Endodermal cell (in vitro differentiated cells): ENCODE results near the gene IER2. TPM values are rescaled to one million over a fixed set of nuclear protein-coding genes. Genes with fewer than 3 reads are reported as not detected.

Source experiments
- DNase-seq: peaks from one replicate; pipeline ENCODE4 v3.0.0-alpha.2; 2017
- H3K27ac ChIP-seq: 2 replicates; pipeline ENCODE4 v1.5.1; 2013; ENCODE audit warnings: mild to moderate bottlenecking, low read depth, low read length, moderate library complexity
- H3K27me3 ChIP-seq: 2 replicates; pipeline ENCODE4 v1.6.1; 2013; ENCODE audit warnings: mild to moderate bottlenecking, low read length, moderate library complexity; ENCODE audit not compliant: insufficient read depth, control insufficient read depth, poor library complexity, severe bottlenecking
- H3K36me3 ChIP-seq: 2 replicates; pipeline ENCODE4 v1.7.0; 2013; ENCODE audit warnings: mild to moderate bottlenecking, low read length, moderate library complexity; ENCODE audit not compliant: control insufficient read depth, insufficient read depth
- H3K4me1 ChIP-seq: one replicate; pipeline ENCODE4 v1.7.0; 2013; ENCODE audit warnings: low read length; ENCODE audit not compliant: control insufficient read depth, insufficient read depth
- H3K4me3 ChIP-seq: 2 replicates; pipeline ENCODE4 v1.5.1; 2013; ENCODE audit warnings: mild to moderate bottlenecking, low read length, moderate library complexity
- H3K9ac ChIP-seq: 2 replicates; pipeline ENCODE4 v1.6.1; 2013; ENCODE audit warnings: mild to moderate bottlenecking, low read length, moderate library complexity; ENCODE audit not compliant: poor library complexity, severe bottlenecking; ENCODE audit errors: extremely low read depth
- H3K9me3 ChIP-seq: 2 replicates; pipeline ENCODE4 v1.6.1; 2013; ENCODE audit warnings: mild to moderate bottlenecking, low read length, moderate library complexity; ENCODE audit not compliant: control insufficient read depth
- H3K27ac Mint-ChIP-seq: 2 replicates; pipeline ENCODE4 v1.8.0; 2020; ENCODE audit warnings: mixed read lengths
- H3K27me3 Mint-ChIP-seq: 2 replicates; pipeline ENCODE4 v1.8.0; 2021; ENCODE audit warnings: mild to moderate bottlenecking, mixed read lengths; ENCODE audit not compliant: insufficient read depth
- H3K36me3 Mint-ChIP-seq: 2 replicates; pipeline ENCODE4 v1.8.0; 2020; ENCODE audit warnings: low read depth, mixed read lengths
- H3K4me1 Mint-ChIP-seq: 2 replicates; pipeline ENCODE4 v1.8.0; 2020; ENCODE audit warnings: mixed read lengths
- H3K4me3 Mint-ChIP-seq: 2 replicates; pipeline ENCODE4 v1.8.0; 2020; ENCODE audit warnings: mild to moderate bottlenecking, moderate library complexity, mixed read lengths
- H3K9me3 Mint-ChIP-seq: 2 replicates; pipeline ENCODE4 v1.8.0; 2020; ENCODE audit warnings: mild to moderate bottlenecking, mixed read lengths
- WGBS, 2 experiments: methylation state at CpG; one replicate each; pipeline versions ENCODE4 v1.1.5 to v1.1.7; 2013; ENCODE audit warnings: missing lambda C conversion rate in 2 of 2, mixed read lengths in 1 of 2; ENCODE audit not compliant: insufficient coverage in 1 of 2, insufficient read length in 1 of 2; 5-methylcytosine and 5-hydroxymethylcytosine counted together
- total RNA-seq, 2 donors: library from RNA; stranded (reverse); fragmentation: NEBNext Ultra II Directional in 1 of 2; extraction: Animal tissue kit (Norgen Biotek cat#: 25700) in 1 of 2; gene quantifications; 2 replicates in 1 of 2; 3 replicates in 1 of 2; pipeline ENCODE4 v1.2.1, GENCODE V29; 2021
- TF ChIP-seq, protein P1 (sequence below): fragments of 200-600 bp; sonication (generic); conservative IDR thresholded peaks from 2 replicates; pipeline ENCODE4 v1.5.0; 2021; ENCODE audit warnings: antibody characterized with exemption, mild to moderate bottlenecking

Gene IER2
- total RNA-seq, 2 donors from 2014 or later: 55.3 to 66.6 TPM

DNA sequence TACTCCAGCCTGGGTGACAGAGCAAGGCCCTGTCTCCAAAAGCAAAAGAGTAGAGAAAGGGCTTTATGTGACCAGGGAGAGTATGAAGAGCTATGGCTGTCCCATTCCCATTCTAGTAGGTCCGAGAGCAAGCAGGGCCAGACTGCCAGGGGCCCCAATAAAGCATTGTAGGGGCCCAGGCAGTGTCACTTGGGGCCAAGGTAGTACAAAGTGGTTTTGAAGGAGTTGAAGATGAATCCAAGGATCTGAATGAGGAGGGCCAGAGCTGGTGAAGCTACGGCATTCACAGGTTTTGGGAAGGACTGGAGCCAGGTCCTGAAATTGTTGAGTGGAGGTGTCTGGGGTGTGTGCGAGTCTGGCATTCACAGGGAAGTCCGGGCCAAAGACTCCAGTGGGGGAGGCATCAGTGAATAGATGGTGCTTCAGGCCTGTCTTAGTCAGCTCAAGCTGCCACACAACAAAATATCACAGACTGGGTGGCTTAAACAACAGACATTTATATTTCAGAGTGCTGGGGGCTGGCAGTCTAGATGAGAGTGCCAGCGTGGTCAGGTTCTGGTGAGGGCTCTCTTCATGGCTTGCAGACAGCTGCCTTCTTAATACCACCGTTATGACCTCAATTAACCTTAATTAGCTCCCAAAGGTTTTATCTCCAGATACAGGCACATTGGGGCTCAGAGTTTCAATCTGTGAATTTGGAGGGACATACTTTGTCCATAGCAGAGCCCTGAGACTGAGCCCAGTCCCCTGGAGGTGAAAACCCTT is 22.2 kb upstream of the IER2 start:
- Mint-ChIP-seq H3K4me3 (no peak overlapping the region), H3K9me3 (no peaks in the 10 kb centered on the region), H3K27ac (peak overlapping the region; percentile 64), H3K27me3 (no peaks in the 10 kb centered on the region), H3K36me3 (peaks cover 42% of the 10 kb centered on the region), H3K4me1 (peaks cover 4% of the 10 kb centered on the region)
- Histone ChIP-seq H3K9ac (no peak overlapping the region), H3K4me1 (peaks cover 3% of the 10 kb centered on the region), H3K36me3 (peaks cover 56% of the 10 kb centered on the region), H3K27ac (no peak overlapping the region), H3K9me3 (no peaks in the 10 kb centered on the region), H3K4me3 (no peak overlapping the region), H3K27me3 (no peaks in the 10 kb centered on the region)
- TF ChIP-seq, protein P1, sequence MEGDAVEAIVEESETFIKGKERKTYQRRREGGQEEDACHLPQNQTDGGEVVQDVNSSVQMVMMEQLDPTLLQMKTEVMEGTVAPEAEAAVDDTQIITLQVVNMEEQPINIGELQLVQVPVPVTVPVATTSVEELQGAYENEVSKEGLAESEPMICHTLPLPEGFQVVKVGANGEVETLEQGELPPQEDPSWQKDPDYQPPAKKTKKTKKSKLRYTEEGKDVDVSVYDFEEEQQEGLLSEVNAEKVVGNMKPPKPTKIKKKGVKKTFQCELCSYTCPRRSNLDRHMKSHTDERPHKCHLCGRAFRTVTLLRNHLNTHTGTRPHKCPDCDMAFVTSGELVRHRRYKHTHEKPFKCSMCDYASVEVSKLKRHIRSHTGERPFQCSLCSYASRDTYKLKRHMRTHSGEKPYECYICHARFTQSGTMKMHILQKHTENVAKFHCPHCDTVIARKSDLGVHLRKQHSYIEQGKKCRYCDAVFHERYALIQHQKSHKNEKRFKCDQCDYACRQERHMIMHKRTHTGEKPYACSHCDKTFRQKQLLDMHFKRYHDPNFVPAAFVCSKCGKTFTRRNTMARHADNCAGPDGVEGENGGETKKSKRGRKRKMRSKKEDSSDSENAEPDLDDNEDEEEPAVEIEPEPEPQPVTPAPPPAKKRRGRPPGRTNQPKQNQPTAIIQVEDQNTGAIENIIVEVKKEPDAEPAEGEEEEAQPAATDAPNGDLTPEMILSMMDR: no peak
- WGBS, 2 experiments: 94 to 97% methylated on average over 5 to 6 of the region's 6 CpGs
- no peak for DNase-seq

GRCh38 chr19:13128583-13128982 is 21.6 kb upstream of the IER2 start:
- TF ChIP-seq, protein P1: no peak
- H3K36me3 ChIP-seq: peaks cover 54% of the 10 kb centered on the region
- H3K4me3 ChIP-seq: no peak overlapping the region
- no peak overlapping the region for H3K27ac ChIP-seq
- Mint-ChIP-seq H3K27ac (peak overlapping the region; percentile 21), H3K9me3 (no peaks in the 10 kb centered on the region), H3K4me3 (no peak overlapping the region), H3K36me3 (peaks cover 42% of the 10 kb centered on the region), H3K27me3 (no peaks in the 10 kb centered on the region), H3K4me1 (no peaks in the 10 kb centered on the region)
- WGBS, 2 experiments: 93% methylated on average over 1 of the region's 1 CpG; no CpG with 5 or more reads in 1 of the 2 experiments
- peaks cover 2% of the 10 kb centered on the region for H3K4me1 ChIP-seq
- no peaks in the 10 kb centered on the region for H3K27me3 ChIP-seq
- DNase-seq: no peak
- no peaks in the 10 kb centered on the region for H3K9me3 ChIP-seq
- H3K9ac ChIP-seq: no peak overlapping the region

DNA sequence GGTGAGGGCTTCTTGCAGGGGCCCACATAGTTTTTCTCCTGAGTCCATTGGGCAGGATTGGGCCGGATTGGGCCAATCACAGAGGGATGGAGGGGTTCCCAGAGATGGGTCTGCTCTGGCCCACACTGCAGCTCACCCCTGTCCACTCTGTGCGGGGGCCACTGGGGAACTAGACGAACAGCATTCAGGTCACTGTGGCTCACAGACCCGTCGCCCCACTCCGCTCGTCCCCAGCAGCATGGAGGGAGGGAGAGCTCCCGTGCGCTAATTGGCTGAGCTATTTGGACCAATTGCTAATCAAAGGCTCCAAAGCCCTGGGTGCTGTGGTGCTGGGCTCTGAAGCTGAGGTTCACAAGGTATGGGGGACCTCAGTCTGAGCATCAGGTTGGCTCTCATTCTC is 20.8 kb upstream of the IER2 start:
- 97% methylated on average over 7 to 9 of the region's 9 CpGs for WGBS, 2 experiments
- H3K27ac ChIP-seq: no peak overlapping the region
- H3K9me3 ChIP-seq: no peaks in the 10 kb centered on the region
- H3K9ac ChIP-seq: no peak overlapping the region
- Mint-ChIP-seq H3K4me1 (no peaks in the 10 kb centered on the region), H3K36me3 (peaks cover 41% of the 10 kb centered on the region), H3K4me3 (no peak overlapping the region), H3K9me3 (no peaks in the 10 kb centered on the region), H3K27me3 (no peaks in the 10 kb centered on the region), H3K27ac (no peak overlapping the region)
- H3K4me3 ChIP-seq: no peak overlapping the region
- peaks cover 59% of the 10 kb centered on the region for H3K36me3 ChIP-seq
- H3K27me3 ChIP-seq: no peaks in the 10 kb centered on the region
- TF ChIP-seq, protein P1: no peak
- DNase-seq: peak; percentile 36
- no peaks in the 10 kb centered on the region for H3K4me1 ChIP-seq
